ENCODE data around the gene MRPL10.
"Not testable (repeated sequence)": the region's sequence is repeated elsewhere in the genome, so short reads cannot be mapped to it uniquely, and the experiment has no call there.

Gene MRPL10

DNA sequence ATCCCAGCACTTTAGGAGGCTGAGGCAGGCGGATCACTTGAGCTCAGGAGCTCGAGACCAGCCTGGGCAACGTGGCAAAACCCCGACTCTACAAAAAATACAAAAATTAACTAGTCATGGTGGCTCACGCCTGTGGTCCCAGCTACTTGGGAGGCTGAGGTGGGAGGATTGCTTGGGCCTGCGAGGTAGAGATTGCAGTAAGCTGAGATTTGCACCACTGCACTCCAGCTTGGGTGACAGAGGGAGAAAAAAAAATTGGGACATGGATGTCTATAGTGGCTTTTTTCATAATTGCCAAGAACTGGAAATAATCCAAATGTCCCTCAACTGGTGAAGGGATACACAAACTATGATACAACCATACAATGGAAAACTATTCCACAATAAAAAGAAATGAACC, 38.4 kb downstream of the MRPL10 start:
- Histone ChIP-seq H3K27me3 (ENCODE audit: low read depth) (peaks cover 74% of the 10 kb centered on the region), H3K4me3 (no peak overlapping the region), H3K4me1 (no peaks in the 10 kb centered on the region), H3K36me3 (replicated peaks) (no peaks in the 10 kb centered on the region), H3K9me3 (no peaks in the 10 kb centered on the region)
- no peak for DNase-seq (ENCODE audit: low spot score in 2 of 2)
- in situ Hi-C loops (cut with MboI; ENCODE audit: low sequenced_read_pairs), result no loop called here

DNA sequence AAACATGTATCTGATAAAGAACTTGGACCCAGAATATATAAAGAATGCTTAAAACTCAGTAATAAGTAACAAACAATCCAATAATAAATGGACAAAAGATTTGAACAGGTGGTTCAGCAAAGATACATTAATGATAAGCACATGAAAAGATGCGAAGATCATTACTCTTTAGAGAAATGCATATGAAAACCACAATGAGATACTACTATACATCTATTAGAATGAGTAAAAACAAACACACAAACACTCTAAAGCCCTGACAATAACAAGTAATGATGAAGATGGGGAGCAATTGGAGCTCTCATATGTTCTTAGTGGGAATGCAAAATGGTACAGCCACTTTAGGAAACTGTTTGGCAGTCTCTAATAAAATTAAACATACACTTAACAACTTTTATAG, 38.9 kb downstream of the MRPL10 start:
- Histone ChIP-seq H3K4me3 (no peak overlapping the region), H3K9me3 (no peaks in the 10 kb centered on the region), H3K4me1 (no peaks in the 10 kb centered on the region), H3K36me3 (replicated peaks) (no peaks in the 10 kb centered on the region), H3K27me3 (ENCODE audit: low read depth) (peaks cover 75% of the 10 kb centered on the region)
- in situ Hi-C loops (cut with MboI; ENCODE audit: low sequenced_read_pairs), result no loop called here
- DNase-seq (ENCODE audit: low spot score in 2 of 2), result no peak

DNA sequence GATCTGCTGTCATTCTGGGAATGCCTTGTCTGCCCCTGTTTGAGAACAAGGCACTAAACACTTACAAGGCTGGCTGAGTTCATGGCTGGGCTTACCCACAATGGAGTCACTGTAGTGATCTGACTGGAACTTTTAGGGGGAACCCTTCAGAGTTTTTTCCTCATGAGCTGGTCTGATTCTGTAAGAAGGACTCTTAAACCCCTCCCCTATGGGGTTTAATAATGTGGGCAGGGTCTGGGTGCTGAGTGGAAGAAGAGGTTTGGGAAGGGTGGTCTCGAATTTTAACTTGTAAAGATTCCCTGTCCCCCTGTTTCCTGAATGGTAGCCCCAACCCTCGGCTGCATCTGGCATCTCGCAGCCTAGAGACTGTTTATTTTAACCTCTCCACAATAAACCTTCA, 40.3 kb downstream of the MRPL10 start:
- DNase-seq (ENCODE audit: low spot score in 2 of 2), result no peak
- Histone ChIP-seq H3K4me3 (no peak overlapping the region), H3K36me3 (replicated peaks) (no peaks in the 10 kb centered on the region), H3K4me1 (no peaks in the 10 kb centered on the region), H3K9me3 (no peaks in the 10 kb centered on the region), H3K27me3 (ENCODE audit: low read depth) (peaks cover 75% of the 10 kb centered on the region)
- in situ Hi-C loops (cut with MboI; ENCODE audit: low sequenced_read_pairs), result no loop called here

DNA sequence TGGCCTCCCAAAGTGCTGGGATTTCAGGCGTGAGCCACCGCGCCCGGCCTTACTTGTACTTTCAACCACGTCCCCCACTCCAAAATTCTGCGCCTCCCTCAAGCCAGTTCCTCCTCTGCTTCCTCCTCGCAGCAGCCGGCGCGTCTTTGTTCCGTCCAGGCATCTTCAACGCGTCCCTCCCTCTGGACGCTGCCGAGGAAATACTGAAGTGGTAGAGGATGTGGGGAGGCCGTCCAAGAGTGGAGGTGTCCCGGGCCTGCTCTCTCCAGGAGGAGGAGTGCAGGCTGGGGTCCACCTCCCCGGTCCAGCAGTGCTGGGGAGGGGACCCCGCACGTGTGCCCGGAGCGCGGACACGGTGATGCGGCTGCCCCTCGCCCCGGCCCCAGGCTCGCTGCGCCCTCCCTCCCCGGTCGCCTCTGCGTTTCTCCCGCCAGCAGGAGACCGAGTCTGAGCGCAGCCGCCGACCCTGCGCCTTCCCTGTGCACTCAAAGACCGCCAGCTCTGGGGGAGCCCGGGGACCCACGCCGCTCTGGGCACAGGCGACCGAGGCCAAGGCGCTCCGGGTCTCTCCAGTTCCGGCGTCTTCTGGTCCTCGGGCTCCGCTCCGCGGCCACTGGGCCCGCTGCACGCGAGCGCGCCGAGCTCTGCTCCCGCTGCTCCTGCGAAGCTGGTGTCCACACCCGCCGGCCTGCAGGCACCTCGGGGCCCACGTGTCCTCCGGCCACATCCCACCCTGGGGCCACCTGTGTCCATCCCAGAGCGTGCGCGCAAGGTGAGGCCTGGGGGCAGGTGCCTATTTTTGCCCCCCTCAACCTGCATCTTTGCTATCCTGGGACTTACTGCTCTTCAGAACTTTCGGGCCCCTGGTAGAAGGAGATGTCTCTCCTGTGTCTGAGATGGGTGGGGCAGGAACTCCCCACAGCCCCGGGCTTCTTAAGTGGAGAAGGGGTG, 41.5 kb downstream of the MRPL10 start:
- H3K4me1 ChIP-seq, result no peaks in the 10 kb centered on the region
- DNase-seq (ENCODE audit: low spot score in 2 of 2), result peak in 1 of 2 experiments; percentile 58
- peaks cover 66% of the 10 kb centered on the region for H3K27me3 ChIP-seq (ENCODE audit: low read depth)
- in situ Hi-C loops (cut with MboI; ENCODE audit: low sequenced_read_pairs), result no loop called here
- no peaks in the 10 kb centered on the region for H3K9me3 ChIP-seq
- peak overlapping the region; percentile 22 for H3K4me3 ChIP-seq
- H3K36me3 ChIP-seq (replicated peaks), result no peaks in the 10 kb centered on the region

DNA sequence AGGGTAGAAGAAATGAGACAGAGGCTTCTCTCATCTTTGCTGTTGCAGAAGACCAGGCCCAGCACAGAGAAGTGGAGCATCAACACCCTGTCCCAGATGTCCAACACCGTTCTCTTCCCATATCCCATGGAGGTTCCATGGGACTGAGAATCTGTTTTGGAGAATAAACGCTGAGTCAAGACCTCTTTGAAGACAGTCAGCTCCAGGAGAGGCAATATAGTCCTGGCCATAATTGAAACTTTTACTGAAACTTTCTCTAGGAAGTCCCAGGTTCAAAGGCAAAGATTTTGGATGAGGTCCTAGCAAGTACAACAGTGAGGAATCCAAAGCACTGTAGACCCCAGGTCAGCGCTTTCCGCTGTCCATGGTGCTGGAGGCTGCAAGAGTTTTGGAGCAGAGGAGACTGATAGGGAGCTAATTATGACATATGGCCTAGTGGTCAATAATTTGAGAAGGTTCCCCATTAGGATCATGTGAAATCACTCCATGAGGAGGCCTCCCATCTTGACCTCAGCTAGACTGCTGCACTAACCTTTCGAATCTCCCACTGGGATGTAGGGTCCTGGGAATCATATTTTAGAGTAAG, 45.7 kb downstream of the MRPL10 start:
- DNase-seq (ENCODE audit: low spot score in 2 of 2), result peak; percentile 44 to 78
- H3K27me3 ChIP-seq (ENCODE audit: low read depth), result peaks cover 42% of the 10 kb centered on the region
- H3K4me3 ChIP-seq, result no peak overlapping the region
- no peaks in the 10 kb centered on the region for H3K36me3 ChIP-seq (replicated peaks)
- in situ Hi-C loops (cut with MboI; ENCODE audit: low sequenced_read_pairs), result no loop called here
- H3K4me1 ChIP-seq, result no peaks in the 10 kb centered on the region
- no peaks in the 10 kb centered on the region for H3K9me3 ChIP-seq

DNA sequence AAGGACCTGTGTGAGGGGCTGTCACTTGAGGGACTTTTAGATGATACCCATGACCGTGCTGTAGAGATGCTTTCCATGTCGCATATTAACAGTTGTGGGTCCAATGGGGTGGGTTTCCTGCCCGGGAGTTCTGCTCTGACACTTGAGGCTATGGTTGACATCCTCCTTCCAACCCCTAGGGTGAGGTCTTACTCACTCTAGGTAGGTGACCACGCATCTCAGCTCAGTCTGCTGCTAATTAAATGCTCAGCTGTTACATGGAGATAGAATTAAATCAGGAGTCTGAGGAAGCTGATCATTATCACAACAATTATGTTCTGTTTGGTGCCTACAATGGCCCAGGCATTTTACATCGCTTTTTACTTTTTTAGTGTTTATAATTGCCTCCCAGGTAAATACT, 49.9 kb downstream of the MRPL10 start:
- H3K27me3 ChIP-seq (ENCODE audit: low read depth), result peaks cover 17% of the 10 kb centered on the region
- in situ Hi-C loops (cut with MboI; ENCODE audit: low sequenced_read_pairs), result no loop called here

DNA sequence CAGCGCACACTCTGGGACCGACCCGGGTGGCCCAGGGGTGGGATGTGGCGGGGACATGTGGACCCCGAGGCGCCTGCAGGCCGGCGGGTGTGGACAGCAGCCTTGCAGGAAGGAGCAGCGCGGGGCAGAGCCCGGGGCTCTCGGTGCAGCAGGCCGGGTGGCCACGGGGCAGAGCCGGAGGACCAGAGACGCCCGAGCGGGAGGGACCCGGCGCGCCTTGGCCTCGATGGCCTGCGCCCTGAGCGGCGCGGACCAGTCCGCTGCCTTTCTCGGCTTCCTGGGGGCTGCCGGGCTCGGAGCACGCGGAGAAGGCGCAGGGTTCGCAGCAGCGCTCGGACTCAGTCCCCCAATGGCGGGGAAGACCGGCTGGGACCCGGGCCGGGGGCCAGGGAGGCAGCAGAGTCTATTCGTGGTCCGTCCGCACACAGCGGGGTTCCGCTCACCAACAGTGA, 53.1 kb downstream of the MRPL10 start:
- H3K9me3 ChIP-seq, result no peaks in the 10 kb centered on the region
- no peak for DNase-seq (ENCODE audit: low spot score in 2 of 2)
- H3K36me3 ChIP-seq (replicated peaks), result no peaks in the 10 kb centered on the region
- H3K4me1 ChIP-seq, result no peaks in the 10 kb centered on the region
- H3K27me3 ChIP-seq (ENCODE audit: low read depth), result peaks cover 17% of the 10 kb centered on the region
- no peak overlapping the region for H3K4me3 ChIP-seq
- in situ Hi-C loops (cut with MboI; ENCODE audit: low sequenced_read_pairs), result loop anchor here (10.0 kb wide), 1 partner anchor 117 kb away; the partner anchor contains the start of gene SP2

More for the DNA sequence above, 49.9 kb downstream of the MRPL10 start:
- Histone ChIP-seq H3K9me3 (no peaks in the 10 kb centered on the region), H3K4me1 (no peaks in the 10 kb centered on the region), H3K36me3 (replicated peaks) (no peaks in the 10 kb centered on the region), H3K4me3 (no peak overlapping the region)
- DNase-seq (ENCODE audit: low spot score in 2 of 2), result no peak

DNA sequence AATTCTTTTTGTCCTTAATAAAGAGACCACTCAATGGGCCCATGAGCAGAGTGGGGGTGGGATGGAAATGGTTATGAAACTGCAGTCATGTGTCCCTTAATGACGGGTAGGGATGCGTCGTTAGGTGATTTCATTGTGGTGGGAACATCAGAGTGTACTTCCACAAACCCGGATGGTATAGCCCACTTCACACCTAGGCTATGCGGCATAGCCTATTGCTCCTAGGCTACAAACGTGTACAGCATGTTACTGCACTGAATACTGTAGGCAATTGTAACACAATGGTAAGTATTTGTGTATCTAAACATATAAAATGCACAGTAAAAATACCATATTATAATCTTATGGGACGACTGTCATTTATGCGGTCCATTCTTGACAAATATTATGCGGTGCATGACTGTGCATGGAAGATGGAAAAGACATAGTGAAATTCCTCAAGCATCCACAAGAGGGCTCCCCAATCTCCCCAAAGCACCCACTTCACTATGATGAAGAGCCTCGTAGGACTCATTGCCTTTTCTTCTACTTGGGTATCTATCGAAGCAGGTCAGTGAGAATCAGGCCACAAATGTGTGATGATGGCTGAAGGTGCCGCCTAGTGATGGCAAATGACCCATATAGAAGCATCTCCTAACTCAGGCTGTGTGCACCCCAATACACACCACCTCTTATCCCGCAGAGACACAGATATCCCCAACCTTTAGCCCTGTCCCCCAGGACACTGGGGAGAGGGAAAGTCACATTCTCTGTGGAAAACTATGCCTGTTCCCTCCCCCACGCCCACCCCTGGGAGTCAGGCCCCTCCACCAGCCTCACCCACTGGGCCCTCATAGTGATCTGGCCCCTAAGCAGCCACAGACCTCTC, 54.8 kb downstream of the MRPL10 start:
- Histone ChIP-seq H3K36me3 (replicated peaks) (no peaks in the 10 kb centered on the region), H3K4me3 (no peak overlapping the region), H3K27me3 (ENCODE audit: low read depth) (peaks cover 5% of the 10 kb centered on the region), H3K9me3 (no peaks in the 10 kb centered on the region), H3K4me1 (no peaks in the 10 kb centered on the region)
- in situ Hi-C loops (cut with MboI; ENCODE audit: low sequenced_read_pairs), result loop anchor here (10.0 kb wide), 1 partner anchor 118 kb away; the partner anchor contains the start of gene SP2
- peak; percentile 37 to 49 for DNase-seq (ENCODE audit: low spot score in 2 of 2)

DNA sequence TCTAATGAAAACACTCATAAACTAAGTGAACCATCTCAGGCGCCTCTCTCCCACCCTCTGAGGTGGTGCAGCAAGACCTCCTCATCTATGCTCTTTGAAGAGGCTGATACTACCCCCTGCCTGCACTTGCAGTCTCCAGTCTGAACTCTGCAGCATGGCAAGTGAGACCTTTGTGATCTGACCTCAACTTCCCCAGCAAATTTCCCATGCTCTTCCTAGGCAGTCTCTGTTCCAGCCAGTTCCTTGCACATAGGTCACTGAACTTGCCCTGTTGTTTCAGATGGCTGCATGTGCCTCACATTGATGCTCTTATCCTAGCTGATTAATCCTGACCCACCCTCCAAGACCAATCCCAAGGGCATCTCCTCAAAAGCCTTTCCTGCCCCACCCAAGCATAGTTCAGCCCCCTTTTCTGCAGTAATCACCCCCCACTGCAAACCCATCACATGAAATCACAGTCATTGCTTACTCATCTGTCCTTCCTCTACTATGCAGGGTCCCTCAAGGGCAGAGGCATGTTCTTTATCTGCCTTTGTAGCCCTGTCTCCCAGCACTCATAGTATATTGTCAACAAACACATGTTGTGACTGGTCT, 56.3 kb downstream of the MRPL10 start:
- H3K27me3 ChIP-seq (ENCODE audit: low read depth), result no peaks in the 10 kb centered on the region
- DNase-seq (ENCODE audit: low spot score in 2 of 2), result no peak
- no peaks in the 10 kb centered on the region for H3K4me1 ChIP-seq
- H3K36me3 ChIP-seq (replicated peaks), result no peaks in the 10 kb centered on the region
- H3K9me3 ChIP-seq, result peaks cover 2% of the 10 kb centered on the region; the same call in 1 of the 2 replicates
- in situ Hi-C loops (cut with MboI; ENCODE audit: low sequenced_read_pairs), result loop anchor here (10.0 kb wide), 1 partner anchor 120 kb away; the partner anchor contains the start of gene SP2
- no peak overlapping the region for H3K4me3 ChIP-seq

DNA sequence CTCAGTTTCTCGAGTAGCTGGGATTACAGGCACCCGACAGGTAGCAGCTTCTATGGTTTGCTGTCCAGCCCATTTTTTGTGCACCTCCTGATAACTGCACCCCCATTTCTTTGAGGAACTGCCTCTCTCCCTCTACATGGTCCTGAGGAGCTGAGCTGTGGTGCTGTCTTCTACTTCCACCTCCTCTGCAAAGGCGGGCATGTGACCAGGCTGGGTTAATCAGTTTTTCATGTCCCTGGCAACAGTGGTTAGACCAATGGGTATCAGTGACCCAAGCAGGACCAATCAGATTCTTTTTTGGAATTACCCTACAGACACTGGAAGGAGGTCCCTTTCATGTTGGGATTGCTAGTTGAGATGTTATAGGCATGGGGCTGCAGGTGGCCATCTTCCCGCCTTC, 57.0 kb downstream of the MRPL10 start:
- in situ Hi-C loops (cut with MboI; ENCODE audit: low sequenced_read_pairs), result loop anchor here (10.0 kb wide), 1 partner anchor 120 kb away; the partner anchor contains the start of gene SP2
- peaks cover 6% of the 10 kb centered on the region; the same call in 1 of the 2 replicates for H3K9me3 ChIP-seq
- no peak overlapping the region for H3K4me3 ChIP-seq
- no peak for DNase-seq (ENCODE audit: low spot score in 2 of 2)
- H3K4me1 ChIP-seq, result no peaks in the 10 kb centered on the region
- no peaks in the 10 kb centered on the region for H3K36me3 ChIP-seq (replicated peaks)
- H3K27me3 ChIP-seq (ENCODE audit: low read depth), result no peaks in the 10 kb centered on the region

DNA sequence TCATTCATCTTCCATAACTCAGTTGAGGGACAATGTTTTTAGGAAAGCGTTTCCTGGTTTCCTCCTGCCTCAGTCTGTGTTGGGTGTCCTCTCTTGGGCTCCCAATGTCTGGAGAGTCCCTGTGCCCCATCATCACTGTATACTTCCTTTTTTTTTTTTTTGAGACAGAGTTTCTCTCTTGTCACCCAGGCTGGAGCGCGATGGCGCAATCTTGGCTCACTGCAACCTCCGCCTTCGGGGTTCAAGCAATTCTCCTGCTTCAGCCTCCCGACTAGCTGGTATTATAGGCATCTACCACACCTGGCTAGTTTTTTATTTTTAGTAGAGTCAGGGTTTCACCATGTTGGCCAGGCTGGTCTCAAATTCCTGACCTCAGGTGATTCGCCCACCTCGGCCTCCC, 57.7 kb downstream of the MRPL10 start:
- H3K27me3 ChIP-seq (ENCODE audit: low read depth); H3K4me1 ChIP-seq; DNase-seq (ENCODE audit: low spot score in 2 of 2); H3K4me3 ChIP-seq; H3K9me3 ChIP-seq; H3K36me3 ChIP-seq (replicated peaks): not testable (repeated sequence)
- in situ Hi-C loops (cut with MboI; ENCODE audit: low sequenced_read_pairs), result loop anchor here (10.0 kb wide), 1 partner anchor 121 kb away; the partner anchor contains the start of gene SP2

Measured in HAP-1 (cell line).